SU-DHL-6 (cell line): ENCODE results near the gene MYO1G.
"Not testable (repeated sequence)": the region's sequence is repeated elsewhere in the genome, so short reads cannot be mapped to it uniquely, and the experiment has no call there.

ENCODE experiments used
- CTCF ChIP-seq: fragments of 200-600 bp; sonication (generic); IDR thresholded peaks from one replicate; pipeline ENCODE4 v1.5.1; 2017; ENCODE audit warnings: antibody characterized with exemption, mild to moderate bottlenecking, low read length, moderate library complexity; ENCODE audit not compliant: insufficient read depth, poor library complexity, severe bottlenecking
- EZH2phosphoT487 ChIP-seq: fragments of 200-600 bp; sonication (generic), shearing (Covaris generic); conservative IDR thresholded peaks from 2 replicates; pipeline ENCODE4 v1.6.1; 2018; ENCODE audit warnings: mild to moderate bottlenecking, antibody characterized with exemption, low read length, moderate library complexity, mixed read lengths

- not testable (repeated sequence) for TF ChIP-seq CTCF, EZH2phosphoT487
Observed at GRCh38 chr7:45025473-45025872, 46.7 kb upstream of the MYO1G start.
